HUES6 (cell line): ENCODE data around the gene GCLM.

Experiments used
- H3K27ac ChIP-seq: 2 replicates; pipeline ENCODE4 v1.7.0; 2013; ENCODE audit warnings: low read depth, mild to moderate bottlenecking, low read length, inconsistent platforms
- H3K27me3 ChIP-seq: 2 replicates; pipeline ENCODE4 v1.6.1; 2013; ENCODE audit warnings: low read length; ENCODE audit not compliant: control insufficient read depth, insufficient read depth
- H3K36me3 ChIP-seq: 2 replicates; pipeline ENCODE4 v1.6.1; 2013; ENCODE audit warnings: low read length; ENCODE audit not compliant: control insufficient read depth, insufficient read depth
- H3K4me1 ChIP-seq: 2 replicates; pipeline ENCODE4 v1.6.1; 2013; ENCODE audit warnings: low read length; ENCODE audit not compliant: control insufficient read depth, insufficient read depth
- H3K4me3 ChIP-seq: 2 replicates; pipeline ENCODE4 v1.5.1; 2013; ENCODE audit warnings: low read depth, low read length
- H3K9ac ChIP-seq: one replicate; pipeline ENCODE4 v1.6.1; 2013; ENCODE audit warnings: mild to moderate bottlenecking, low read length
- H3K9me3 ChIP-seq: 2 replicates; pipeline ENCODE4 v1.6.1; 2013; ENCODE audit warnings: low read depth, low read length; ENCODE audit not compliant: control insufficient read depth, insufficient read depth

Gene GCLM

DNA sequence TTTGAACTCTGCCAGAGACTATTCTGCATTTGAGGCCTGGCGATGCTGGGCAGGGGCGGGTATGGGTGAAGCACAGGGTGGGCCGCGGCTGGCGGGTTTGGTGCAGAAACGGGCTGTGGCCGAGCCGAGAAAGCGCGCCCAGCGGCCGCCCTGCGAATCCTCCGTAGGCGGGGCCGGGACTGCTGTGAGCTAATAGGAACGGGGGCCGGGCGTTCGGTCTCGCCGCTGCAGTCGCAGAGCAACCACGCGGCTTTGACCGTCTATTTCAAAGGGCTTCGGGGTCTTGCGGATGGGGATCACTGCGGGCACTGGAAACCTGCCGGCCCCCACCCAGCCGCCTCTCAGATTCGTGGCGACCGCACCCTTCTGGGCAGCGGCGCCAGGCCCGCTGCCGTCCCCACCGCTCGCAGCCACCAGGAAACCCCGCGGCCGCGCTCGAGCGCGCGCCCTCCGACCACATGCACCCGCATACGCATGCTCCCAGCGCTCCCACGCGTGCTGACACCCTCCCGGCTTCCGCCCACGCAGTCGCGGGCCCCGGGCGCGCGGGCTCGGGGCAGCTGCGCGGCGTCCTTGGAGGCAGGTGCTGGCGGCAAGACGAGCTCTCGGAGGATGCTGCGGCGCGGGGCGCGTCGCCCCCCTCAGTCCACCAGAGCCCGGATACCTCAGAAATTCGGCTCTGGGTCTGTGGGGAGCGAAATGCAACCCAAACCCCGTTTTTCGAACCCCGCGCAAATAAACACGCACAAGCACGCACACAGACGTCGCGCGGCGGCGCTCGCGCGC is 62.8 kb downstream of the GCLM start:
- Histone ChIP-seq H3K4me3 (peak overlapping the region; percentile 90), H3K27me3 (no peaks in the 10 kb centered on the region), H3K9ac (peak overlapping the region; percentile 81), H3K27ac (peak overlapping the region; percentile 89; the same call in 1 of the 2 replicates), H3K9me3 (0 out of 2 replicates have a peak, but pooled peaks cover 7% of the 10 kb centered on the region), H3K4me1 (peaks cover 14% of the 10 kb centered on the region), H3K36me3 (peaks cover 16% of the 10 kb centered on the region)

DNA sequence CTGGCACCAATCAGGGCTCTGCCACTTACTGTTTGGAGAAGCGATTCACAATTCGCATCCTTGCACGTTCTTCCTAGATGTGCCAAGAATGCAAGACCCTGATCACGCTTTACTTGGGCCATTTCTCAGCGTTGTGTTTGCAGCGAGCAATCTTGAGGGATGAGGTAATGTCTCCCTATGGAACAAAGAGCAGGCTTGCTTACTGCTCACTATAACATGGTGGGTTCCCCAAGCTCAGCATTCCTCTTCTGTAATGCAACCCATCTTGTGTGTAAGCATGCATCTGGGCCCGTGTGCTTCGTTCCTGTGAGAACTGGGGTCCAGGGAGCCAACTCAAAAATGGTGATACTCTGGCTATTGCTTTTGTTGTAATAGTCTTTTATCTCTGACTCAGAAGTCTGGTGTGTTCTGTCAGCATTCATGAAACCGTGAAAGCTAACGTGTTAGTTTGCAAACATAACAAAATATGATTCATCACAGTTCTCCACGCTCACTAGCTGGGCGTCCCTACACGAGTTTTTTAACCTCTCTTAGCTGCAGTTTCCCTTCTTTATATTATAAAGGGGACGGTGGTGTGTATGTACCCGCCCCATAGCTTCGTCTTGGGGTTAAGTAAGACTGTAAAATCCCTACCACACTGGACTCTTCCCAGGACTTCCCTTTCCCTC is 63.6 kb downstream of the GCLM start:
- H3K4me1 ChIP-seq = peaks cover 14% of the 10 kb centered on the region
- H3K9ac ChIP-seq = peak overlapping the region; percentile 81
- peaks cover 16% of the 10 kb centered on the region for H3K36me3 ChIP-seq
- peak overlapping the region; percentile 89; the same call in 1 of the 2 replicates for H3K27ac ChIP-seq
- H3K27me3 ChIP-seq = no peaks in the 10 kb centered on the region
- peak overlapping the region; percentile 90 for H3K4me3 ChIP-seq
- 0 out of 2 replicates have a peak, but pooled peaks cover 7% of the 10 kb centered on the region for H3K9me3 ChIP-seq

DNA sequence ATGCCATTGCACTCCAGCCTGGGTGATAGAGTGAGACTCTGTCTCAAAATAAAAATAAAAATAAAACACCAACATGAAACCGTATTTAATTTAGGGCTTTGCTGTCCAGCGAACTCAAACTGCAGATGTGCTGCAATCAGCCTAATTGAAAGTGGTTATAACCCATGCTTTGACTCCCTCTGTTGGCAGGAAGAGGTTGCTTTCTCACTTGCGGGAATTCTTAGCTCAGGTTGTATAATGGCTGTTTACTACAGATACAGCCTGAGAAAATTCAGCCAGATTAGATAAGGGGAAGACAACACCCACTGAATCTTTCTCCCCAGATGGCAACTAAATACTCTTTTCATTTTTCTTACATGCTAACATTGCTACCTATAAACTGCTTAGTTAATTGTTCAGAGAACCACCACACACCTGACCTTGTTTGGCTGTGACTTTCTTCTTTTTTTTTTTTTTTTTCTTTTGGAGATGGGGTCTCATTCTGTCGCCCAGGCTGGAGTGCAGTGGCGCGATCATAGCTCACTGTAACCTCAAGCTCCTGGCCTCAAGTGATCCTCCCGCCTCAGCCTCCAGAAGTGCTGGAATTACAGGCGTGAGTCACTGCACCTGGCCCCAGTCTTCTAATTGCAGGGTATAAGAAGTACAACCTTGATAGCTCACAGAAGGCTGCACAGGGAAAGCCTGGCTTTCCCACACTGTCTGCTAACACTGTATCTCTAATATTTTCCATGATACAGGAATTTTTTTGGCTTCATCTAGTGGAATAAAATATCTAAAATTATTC is 64.8 kb downstream of the GCLM start:
- no peak overlapping the region for H3K27ac ChIP-seq
- H3K9me3 ChIP-seq = no peaks in the 10 kb centered on the region
- peaks cover 14% of the 10 kb centered on the region for H3K4me1 ChIP-seq
- no peaks in the 10 kb centered on the region for H3K27me3 ChIP-seq
- peaks cover 23% of the 10 kb centered on the region for H3K36me3 ChIP-seq
- H3K9ac ChIP-seq = no peak overlapping the region
- H3K4me3 ChIP-seq = no peak overlapping the region

DNA sequence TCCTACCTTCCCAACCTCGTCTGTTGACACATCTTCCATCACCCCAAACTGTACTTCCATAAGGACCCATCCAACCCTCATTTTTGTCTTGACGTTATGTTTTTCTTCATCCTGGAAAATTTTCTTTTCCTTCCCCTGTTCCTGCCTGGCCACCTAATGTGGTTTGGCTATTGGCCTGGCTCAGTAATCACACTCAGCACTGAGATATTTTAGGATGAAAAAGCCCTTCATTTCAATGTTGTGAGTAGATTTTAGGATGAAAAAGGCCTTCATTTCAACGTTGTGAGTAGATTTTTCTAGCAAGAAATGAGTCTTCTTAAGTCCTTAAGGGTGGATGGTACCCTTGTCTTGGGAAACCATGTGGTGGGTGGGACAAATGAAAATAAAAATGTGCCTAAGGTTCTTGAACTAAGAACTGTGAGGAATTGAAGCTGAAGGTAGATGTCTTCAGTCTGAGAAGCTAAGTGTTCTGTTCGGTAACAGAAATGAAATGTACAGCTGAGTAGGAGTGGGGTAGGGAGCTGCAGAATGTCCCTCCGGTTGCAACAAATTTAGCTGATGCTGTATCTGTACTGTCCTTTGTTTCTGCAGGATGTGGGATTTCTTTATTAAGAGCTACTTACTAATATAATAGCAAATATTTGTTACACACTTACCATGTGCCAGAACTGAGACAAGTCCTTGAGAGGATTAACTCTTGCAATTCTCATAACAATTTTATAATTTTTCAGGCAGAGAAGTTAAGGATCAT is 66.3 kb downstream of the GCLM start:
- Histone ChIP-seq H3K4me3 (no peak overlapping the region), H3K36me3 (peaks cover 28% of the 10 kb centered on the region), H3K9ac (no peak overlapping the region), H3K4me1 (peaks cover 8% of the 10 kb centered on the region), H3K9me3 (peaks cover 3% of the 10 kb centered on the region; the same call in 1 of the 2 replicates), H3K27me3 (no peaks in the 10 kb centered on the region), H3K27ac (no peak overlapping the region)

DNA sequence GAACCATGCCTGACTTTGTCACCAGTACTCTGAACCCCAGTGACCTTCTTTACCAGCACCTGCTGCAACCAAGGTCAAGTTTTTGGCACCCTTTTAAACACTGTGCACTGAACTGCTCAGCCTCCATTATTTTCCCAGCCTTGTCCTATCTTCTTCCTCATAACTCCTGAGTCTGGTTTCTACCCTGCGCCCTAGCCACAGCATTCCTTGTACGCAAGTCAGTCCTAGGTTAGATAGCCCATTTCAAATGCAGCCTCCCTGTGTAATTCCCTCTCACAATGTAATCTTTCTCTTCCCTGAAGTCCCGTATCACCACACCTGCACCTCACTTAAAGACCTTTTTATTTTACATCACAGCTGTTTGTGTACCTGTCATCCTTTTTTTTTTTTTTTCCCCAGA is 67.5 kb downstream of the GCLM start:
- H3K9ac ChIP-seq = no peak overlapping the region
- H3K9me3 ChIP-seq = peaks cover 8% of the 10 kb centered on the region
- H3K4me3 ChIP-seq = no peak overlapping the region
- peaks cover 8% of the 10 kb centered on the region for H3K4me1 ChIP-seq
- peaks cover 33% of the 10 kb centered on the region for H3K36me3 ChIP-seq
- no peaks in the 10 kb centered on the region for H3K27me3 ChIP-seq
- no peak overlapping the region for H3K27ac ChIP-seq

DNA sequence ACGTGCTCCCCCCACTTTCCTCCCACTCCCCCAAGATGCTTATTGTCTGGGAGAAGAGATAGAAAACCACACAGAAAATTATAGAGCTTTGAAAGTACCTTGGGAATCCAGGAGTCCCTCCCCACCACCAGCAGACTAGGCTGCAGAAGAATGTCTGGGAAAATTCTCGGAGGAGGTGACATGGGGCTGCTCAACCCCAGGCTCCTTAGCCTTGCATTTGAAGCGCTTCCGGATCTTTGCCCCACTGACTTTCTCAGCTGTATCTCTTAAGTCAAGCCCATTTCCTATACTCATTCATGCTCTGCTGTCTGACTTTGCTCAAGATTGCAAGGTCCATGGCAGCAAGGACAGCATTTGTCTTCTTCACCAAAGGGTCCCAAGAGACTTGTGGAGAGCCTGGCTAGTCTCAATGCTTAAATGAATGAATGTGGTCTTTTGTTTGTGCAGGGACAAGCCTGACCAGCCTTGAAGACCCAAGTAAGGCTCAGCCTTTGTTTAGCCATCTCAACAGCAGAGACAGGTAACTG is 68.2 kb downstream of the GCLM start:
- Histone ChIP-seq H3K4me1 (peaks cover 8% of the 10 kb centered on the region), H3K27me3 (no peaks in the 10 kb centered on the region), H3K9me3 (peaks cover 10% of the 10 kb centered on the region), H3K4me3 (no peak overlapping the region), H3K27ac (no peak overlapping the region), H3K36me3 (peaks cover 34% of the 10 kb centered on the region), H3K9ac (no peak overlapping the region)

DNA sequence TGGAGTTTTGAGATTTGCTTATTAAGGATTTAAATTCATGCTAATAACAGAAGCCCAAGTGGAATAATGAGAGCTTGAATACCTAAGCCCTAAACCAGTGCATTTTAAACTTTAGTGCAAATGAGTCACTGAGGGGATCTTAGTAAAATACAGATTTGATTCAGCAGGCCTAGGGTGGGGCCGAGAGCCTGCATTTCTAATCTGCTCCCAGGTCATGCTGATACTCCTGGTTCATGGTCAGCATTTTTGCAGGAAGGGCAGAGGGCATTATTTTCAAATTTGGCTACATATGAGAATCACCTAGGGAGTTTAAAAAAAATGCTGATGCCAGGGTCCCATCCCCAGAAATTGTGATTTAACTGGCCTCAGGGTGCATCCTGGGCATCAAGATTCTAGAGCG is 69.5 kb downstream of the GCLM start:
- Histone ChIP-seq H3K27ac (no peak overlapping the region), H3K4me3 (no peak overlapping the region), H3K27me3 (no peaks in the 10 kb centered on the region), H3K9me3 (peaks cover 18% of the 10 kb centered on the region), H3K9ac (no peak overlapping the region), H3K4me1 (peaks cover 2% of the 10 kb centered on the region; the same call in 1 of the 2 replicates), H3K36me3 (peaks cover 39% of the 10 kb centered on the region)

DNA sequence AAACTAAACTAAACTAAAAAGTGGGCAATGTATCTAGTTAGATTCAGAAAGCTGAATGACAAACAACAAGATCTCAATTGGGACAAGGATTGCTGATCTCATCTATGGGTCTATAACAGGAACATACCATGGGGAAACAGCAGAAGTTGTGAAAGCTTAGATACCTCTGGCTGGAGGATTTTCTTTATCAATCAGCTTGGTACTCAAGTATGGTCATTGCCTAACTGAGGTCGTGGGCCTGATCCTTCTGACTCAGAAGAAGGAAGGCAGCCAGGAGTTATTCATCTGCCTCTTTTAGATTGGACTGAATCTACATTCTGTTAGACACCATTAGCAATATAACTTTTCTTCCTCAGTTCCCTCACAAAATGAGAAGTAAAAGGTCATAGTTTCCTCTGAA is 69.9 kb downstream of the GCLM start:
- Histone ChIP-seq H3K9ac (no peak overlapping the region), H3K4me3 (no peak overlapping the region), H3K36me3 (peaks cover 42% of the 10 kb centered on the region), H3K9me3 (peaks cover 21% of the 10 kb centered on the region), H3K27ac (no peak overlapping the region), H3K27me3 (no peaks in the 10 kb centered on the region), H3K4me1 (no peaks in the 10 kb centered on the region; the same call in 1 of the 2 replicates)

DNA sequence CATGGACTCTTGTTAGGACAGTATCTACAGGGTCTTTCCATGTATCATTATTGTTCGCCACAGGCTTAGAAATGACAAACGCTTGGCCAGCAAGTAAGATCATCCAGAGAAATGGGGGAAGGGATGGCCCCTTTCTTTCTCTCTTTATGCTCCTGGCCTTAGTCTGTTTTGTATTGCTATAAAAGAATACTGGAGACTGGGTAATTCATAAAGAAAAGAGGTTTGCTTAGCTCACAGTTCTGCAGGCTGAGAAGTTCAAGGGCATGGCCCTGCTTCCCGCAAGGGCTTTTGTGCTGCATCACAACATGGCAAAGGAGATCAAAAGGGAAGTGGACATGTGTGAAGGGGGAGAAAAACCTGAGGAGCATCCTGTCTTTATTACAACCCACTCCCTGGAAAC is 71.3 kb downstream of the GCLM start:
- Histone ChIP-seq H3K4me1 (no peaks in the 10 kb centered on the region; the same call in 1 of the 2 replicates), H3K4me3 (no peak overlapping the region), H3K9ac (no peak overlapping the region), H3K9me3 (peaks cover 34% of the 10 kb centered on the region), H3K27ac (no peak overlapping the region), H3K27me3 (no peaks in the 10 kb centered on the region), H3K36me3 (peaks cover 38% of the 10 kb centered on the region)
